Measurements from ENCODE around the gene ITGB3.

ITGB3 gene

DNA sequence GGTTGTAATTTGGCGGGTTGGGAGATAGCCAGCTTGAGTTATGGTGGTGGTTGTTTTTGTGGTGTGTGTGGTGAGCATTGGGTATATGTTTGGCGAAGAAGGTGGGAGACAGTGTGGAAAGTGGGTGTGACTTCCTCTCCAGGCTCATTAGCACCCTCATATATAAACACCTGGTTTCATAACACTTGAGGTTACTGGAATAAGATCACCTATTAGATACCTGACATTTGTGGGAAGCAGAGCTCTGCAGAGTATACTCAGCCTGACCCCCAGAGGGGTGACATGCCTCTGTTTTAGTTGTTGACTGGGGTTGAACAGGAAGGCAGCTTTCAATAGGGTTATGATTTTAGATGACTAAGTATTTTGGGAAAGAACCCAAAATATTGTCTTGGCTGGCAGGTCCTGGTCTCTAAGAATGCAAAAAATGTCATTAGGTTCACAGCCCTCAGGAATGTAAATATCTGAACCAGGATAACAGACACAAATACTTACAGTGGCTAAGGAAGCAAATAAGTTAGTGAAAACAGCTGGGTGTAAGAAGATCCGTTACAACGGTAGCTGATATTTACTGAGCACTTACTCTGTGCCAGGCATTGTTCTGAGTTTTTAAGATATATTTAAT is 51.8 kb downstream of the ITGB3 start:
- no peak for DNase-seq (ENCODE audit: insufficient read length, low spot score)
- no peak for FAIRE-seq
- TF ChIP-seq POLR2A (IDR thresholded peaks at IDR 0.05; ENCODE audit: low read depth, low read length) (no peak), POU2F2 (IDR thresholded peaks at IDR 0.05; ENCODE audit: low read depth, low read length) (no peak), POLR2AphosphoS5 (IDR thresholded peaks at IDR 0.05; ENCODE audit: low read depth, low read length) (no peak), PAX5 (IDR thresholded peaks at IDR 0.05; ENCODE audit: insufficient read depth, low read length, severe bottlenecking) (no peak), SPI1 (IDR thresholded peaks at IDR 0.05; ENCODE audit: low read depth, low read length) (no peak), TAF1 (IDR thresholded peaks at IDR 0.05; ENCODE audit: low read depth, low read length) (no peak)

DNA sequence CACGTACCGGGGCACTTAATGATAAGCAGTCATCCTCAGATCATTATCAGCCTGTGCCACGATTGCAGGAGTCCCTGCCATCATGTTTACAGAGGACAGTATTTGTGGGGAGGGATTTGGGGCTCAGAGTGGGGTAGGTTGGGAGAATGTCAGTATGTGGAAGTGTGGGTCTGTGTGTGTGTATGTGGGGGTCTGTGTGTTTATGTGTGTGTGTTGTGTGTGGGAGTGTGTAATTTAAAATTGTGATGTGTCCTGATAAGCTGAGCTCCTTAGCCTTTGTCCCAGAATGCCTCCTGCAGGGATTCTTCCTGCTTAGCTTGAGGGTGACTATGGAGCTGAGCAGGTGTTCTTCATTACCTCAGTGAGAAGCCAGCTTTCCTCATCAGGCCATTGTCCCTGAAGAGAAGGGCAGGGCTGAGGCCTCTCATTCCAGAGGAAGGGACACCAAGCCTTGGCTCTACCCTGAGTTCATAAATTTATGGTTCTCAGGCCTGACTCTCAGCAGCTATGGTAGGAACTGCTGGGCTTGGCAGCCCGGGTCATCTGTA is 56.6 kb downstream of the ITGB3 start:
- DNase-seq (ENCODE audit: insufficient read length, low spot score), result no peak
- no peak for FAIRE-seq
- no peak for TF ChIP-seq POU2F2 (IDR thresholded peaks at IDR 0.05; ENCODE audit: low read depth, low read length)
- TF ChIP-seq TAF1 (IDR thresholded peaks at IDR 0.05; ENCODE audit: low read depth, low read length), result no peak
- TF ChIP-seq POLR2A (IDR thresholded peaks at IDR 0.05; ENCODE audit: low read depth, low read length), result no peak
- no peak for TF ChIP-seq PAX5 (IDR thresholded peaks at IDR 0.05; ENCODE audit: insufficient read depth, low read length, severe bottlenecking)
- no peak for TF ChIP-seq POLR2AphosphoS5 (IDR thresholded peaks at IDR 0.05; ENCODE audit: low read depth, low read length)
- no peak for TF ChIP-seq SPI1 (IDR thresholded peaks at IDR 0.05; ENCODE audit: low read depth, low read length)

GRCh38 chr17:47311420-47311819 is 57.8 kb downstream of the ITGB3 start:
- no peak for FAIRE-seq
- no peak for DNase-seq (ENCODE audit: insufficient read length, low spot score)
- no peak for TF ChIP-seq POLR2AphosphoS5 (IDR thresholded peaks at IDR 0.05; ENCODE audit: low read depth, low read length)
- no peak for TF ChIP-seq POU2F2 (IDR thresholded peaks at IDR 0.05; ENCODE audit: low read depth, low read length)
- TF ChIP-seq POLR2A (IDR thresholded peaks at IDR 0.05; ENCODE audit: low read depth, low read length), result no peak
- no peak for TF ChIP-seq TAF1 (IDR thresholded peaks at IDR 0.05; ENCODE audit: low read depth, low read length)
- no peak for TF ChIP-seq SPI1 (IDR thresholded peaks at IDR 0.05; ENCODE audit: low read depth, low read length)
- TF ChIP-seq PAX5 (IDR thresholded peaks at IDR 0.05; ENCODE audit: insufficient read depth, low read length, severe bottlenecking), result no peak

DNA sequence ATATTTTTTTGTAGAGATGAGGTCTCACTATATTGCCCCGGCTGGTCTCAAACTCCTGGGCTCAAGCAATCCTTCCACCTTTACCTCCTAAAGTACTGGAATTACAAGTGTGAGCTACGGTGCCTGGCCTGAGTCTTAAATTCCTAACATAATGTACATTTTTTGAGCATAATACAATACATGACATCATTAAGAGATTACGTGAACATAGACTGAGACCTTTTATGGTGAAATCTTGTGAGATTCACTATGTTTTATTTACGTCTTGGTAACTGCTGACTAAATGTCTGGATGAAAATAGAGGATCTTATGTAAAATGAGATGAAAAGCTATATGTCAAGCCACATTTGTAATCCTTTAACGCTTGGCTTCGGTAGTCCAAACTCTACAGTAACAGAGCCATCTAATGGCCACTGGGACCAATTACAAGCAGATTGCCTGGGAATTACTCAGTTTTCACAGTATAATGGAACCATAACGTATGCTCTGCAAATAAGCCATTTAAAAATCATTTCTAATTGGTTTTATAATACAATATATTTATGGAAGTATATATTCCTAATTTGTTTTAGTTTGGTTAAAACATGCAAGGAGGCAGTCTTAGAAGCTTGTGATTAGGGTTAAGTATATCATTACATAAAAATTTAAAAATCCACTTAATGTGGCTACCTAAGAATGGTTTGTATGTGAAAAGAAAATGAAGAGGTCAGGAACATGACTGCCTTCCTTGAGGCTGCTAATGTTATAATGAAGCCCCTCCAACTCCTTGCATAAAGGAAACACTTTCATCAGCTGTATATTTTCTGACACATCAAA is 62.0 kb downstream of the ITGB3 start:
- TF ChIP-seq POLR2A (IDR thresholded peaks at IDR 0.05; ENCODE audit: low read depth, low read length) (no peak), TAF1 (IDR thresholded peaks at IDR 0.05; ENCODE audit: low read depth, low read length) (no peak), POU2F2 (IDR thresholded peaks at IDR 0.05; ENCODE audit: low read depth, low read length) (no peak), SPI1 (IDR thresholded peaks at IDR 0.05; ENCODE audit: low read depth, low read length) (no peak), POLR2AphosphoS5 (IDR thresholded peaks at IDR 0.05; ENCODE audit: low read depth, low read length) (no peak), PAX5 (IDR thresholded peaks at IDR 0.05; ENCODE audit: insufficient read depth, low read length, severe bottlenecking) (no peak)
- peak; percentile 87 for FAIRE-seq
- DNase-seq (ENCODE audit: insufficient read length, low spot score), result no peak

DNA sequence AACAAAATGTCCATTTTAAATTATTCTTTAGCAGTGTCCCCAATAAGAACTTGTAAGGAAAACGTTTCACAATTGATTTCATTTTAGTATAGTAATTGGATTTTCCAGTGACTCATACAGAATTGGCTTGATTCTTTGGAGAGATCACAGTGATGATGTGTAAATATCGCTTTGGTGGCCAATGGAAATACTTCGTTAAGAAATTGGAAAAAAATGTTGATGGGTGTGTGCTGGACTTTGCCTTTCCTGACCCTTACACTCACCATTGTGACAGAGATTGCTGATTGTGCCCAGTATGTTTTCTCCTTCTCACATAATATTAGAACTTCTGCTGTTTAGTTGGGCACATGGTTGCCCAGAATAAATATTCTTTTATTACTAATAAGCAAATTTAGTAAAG is 62.7 kb downstream of the ITGB3 start:
- no peak for FAIRE-seq
- no peak for DNase-seq (ENCODE audit: insufficient read length, low spot score)
- TF ChIP-seq POU2F2 (IDR thresholded peaks at IDR 0.05; ENCODE audit: low read depth, low read length) (no peak), PAX5 (IDR thresholded peaks at IDR 0.05; ENCODE audit: insufficient read depth, low read length, severe bottlenecking) (no peak), TAF1 (IDR thresholded peaks at IDR 0.05; ENCODE audit: low read depth, low read length) (no peak), POLR2AphosphoS5 (IDR thresholded peaks at IDR 0.05; ENCODE audit: low read depth, low read length) (no peak), SPI1 (IDR thresholded peaks at IDR 0.05; ENCODE audit: low read depth, low read length) (no peak), POLR2A (IDR thresholded peaks at IDR 0.05; ENCODE audit: low read depth, low read length) (no peak)

GRCh38 chr17:47317119-47317518 is 63.5 kb downstream of the ITGB3 start:
- FAIRE-seq (no peak), DNase-seq (ENCODE audit: insufficient read length, low spot score) (no peak)
- TF ChIP-seq TAF1 (IDR thresholded peaks at IDR 0.05; ENCODE audit: low read depth, low read length), result no peak
- no peak for TF ChIP-seq POLR2AphosphoS5 (IDR thresholded peaks at IDR 0.05; ENCODE audit: low read depth, low read length)
- no peak for TF ChIP-seq POLR2A (IDR thresholded peaks at IDR 0.05; ENCODE audit: low read depth, low read length)
- no peak for TF ChIP-seq POU2F2 (IDR thresholded peaks at IDR 0.05; ENCODE audit: low read depth, low read length)
- no peak for TF ChIP-seq PAX5 (IDR thresholded peaks at IDR 0.05; ENCODE audit: insufficient read depth, low read length, severe bottlenecking)
- TF ChIP-seq SPI1 (IDR thresholded peaks at IDR 0.05; ENCODE audit: low read depth, low read length), result no peak

GRCh38 chr17:47318197-47318918 is 64.7 kb downstream of the ITGB3 start:
- TF ChIP-seq POU2F2 (IDR thresholded peaks at IDR 0.05; ENCODE audit: low read depth, low read length) (no peak), POLR2AphosphoS5 (IDR thresholded peaks at IDR 0.05; ENCODE audit: low read depth, low read length) (no peak)
- no peak for DNase-seq (ENCODE audit: insufficient read length, low spot score)
- peak; percentile 33 for FAIRE-seq

- TF ChIP-seq PAX5 (IDR thresholded peaks at IDR 0.05; ENCODE audit: insufficient read depth, low read length, severe bottlenecking) (no peak), POU2F2 (IDR thresholded peaks at IDR 0.05; ENCODE audit: low read depth, low read length) (no peak), SPI1 (IDR thresholded peaks at IDR 0.05; ENCODE audit: low read depth, low read length) (no peak), POLR2AphosphoS5 (IDR thresholded peaks at IDR 0.05; ENCODE audit: low read depth, low read length) (no peak), POLR2A (IDR thresholded peaks at IDR 0.05; ENCODE audit: low read depth, low read length) (no peak), TAF1 (IDR thresholded peaks at IDR 0.05; ENCODE audit: low read depth, low read length) (no peak)
- DNase-seq (ENCODE audit: insufficient read length, low spot score) (no peak), FAIRE-seq (no peak)
Measured at GRCh38 chr17:47320879-47321502, 67.4 kb downstream of the ITGB3 start.

Data from GM12891 (cell line).